ENCODE measurements around the gene ATAD5. TPM values are rescaled to one million over a fixed set of nuclear protein-coding genes. Genes with fewer than 3 reads are reported as not detected.
A peak's percentile ranks its signal among the peaks of the same experiment; 100 is the strongest.

Gene ATAD5
- total and polyA plus RNA-seq, 2 of the 4 experiments (the other 2 are of a cell fraction), result 1.0 to 1.3 TPM

- H3K79me1 ChIP-seq (ENCODE audit: low read depth in 1 of 2, low read length in 2 of 2), result peaks cover 19 to 34% of the 10 kb centered on the region in 2 experiments
- H2BK20ac ChIP-seq (ENCODE audit: low read depth, low read length), result no peak within 1 kb of the TSS
- POLR2A ChIA-PET (ENCODE audit: unreplicated experiment), result interaction anchor here (0.6 kb wide), 1 partner anchor 288 kb away, joined by 5 read pairs; no protein-coding TSS in a partner anchor
- peak within 1 kb of the TSS; percentile 84 for H4K5ac ChIP-seq (ENCODE audit: low read depth, low read length)
- peak within 1 kb of the TSS; percentile 80 for H2AK9ac ChIP-seq (replicated peaks; ENCODE audit: low read depth, low read length, poor library complexity)
- dilution Hi-C loops (cut with HindIII; ENCODE audit: low sequenced_read_pairs, unreplicated experiment), result no loop called here
- 1% methylated on average over 24 of the region's 47 CpGs; no CpG with 5 or more reads in 1 of the 2 experiments for WGBS, 2 experiments (ENCODE audit: extremely low coverage in 2 of 2, insufficient read length in 1 of 2)
- H3K27me3 ChIP-seq (ENCODE audit: control insufficient read depth, insufficient read depth, low read length), result no peaks in the 10 kb centered on the region
- CTCF ChIA-PET, result interaction anchor here (0.6 kb wide), 1 partner anchor 8 kb away, joined by 3 read pairs; no protein-coding TSS in a partner anchor
- H2AK5ac ChIP-seq (ENCODE audit: low read depth, low read length), result peak within 1 kb of the TSS; percentile 3; the same call in 1 of the 2 replicates
- in situ Hi-C loops (cut with MboI; ENCODE audit: low sequenced_read_pairs), result no loop called here
- peak within 1 kb of the TSS; percentile 95 for H3K23ac ChIP-seq (ENCODE audit: low read depth, low read length)
- DNase-seq (peak; percentile 92), ATAC-seq (ENCODE audit: low read depth) (peak; percentile 99)
- H3K56ac ChIP-seq (ENCODE audit: extremely low read depth, insufficient read depth, low read length), result peak within 1 kb of the TSS; percentile 60
- peak within 1 kb of the TSS; percentile 94 for H3K4ac ChIP-seq (ENCODE audit: low read depth, low read length)
- peak within 1 kb of the TSS; percentile 98 for H2AFZ ChIP-seq (replicated peaks; ENCODE audit: low read length, poor library complexity)
- no TSS peak for BruUV-seq (replicated peaks)
- H3K9ac ChIP-seq (ENCODE audit: low read depth, low read length), result peak within 1 kb of the TSS; percentile 84
- H3K18ac ChIP-seq (ENCODE audit: low read depth, low read length), result peak within 1 kb of the TSS; percentile 21
- H3K4me3 ChIP-seq (ENCODE audit: insufficient read depth, low read depth, low read length), result peak within 1 kb of the TSS; percentile 71
- H4K20me1 ChIP-seq (ENCODE audit: insufficient read depth, low read length), result no peaks in the 10 kb centered on the region
- H2BK120ac ChIP-seq (ENCODE audit: low read depth, low read length), result peak within 1 kb of the TSS; percentile 68
- peaks cover 4% of the 10 kb centered on the region; the same call in 1 of the 2 replicates for H3K4me1 ChIP-seq (ENCODE audit: control insufficient read depth, insufficient read depth, low read length)
- peak within 1 kb of the TSS; percentile 71 for H4K91ac ChIP-seq (ENCODE audit: insufficient read depth, low read depth, low read length)
- 0 out of 2 replicates have a peak, but pooled peaks cover 2% of the 10 kb centered on the region for H3K36me3 ChIP-seq (ENCODE audit: control insufficient read depth, insufficient read depth, low read length)
- peak within 1 kb of the TSS; percentile 79 for H2BK5ac ChIP-seq (ENCODE audit: low read depth, low read length, poor library complexity, severe bottlenecking)
- intact Hi-C loops (cut with micrococcal nuclease), result loop anchor here (2.0 to 5.0 kb wide), 3 partner anchors 64 to 311 kb away; partner anchors contain the start of gene RNF135
- H2BK15ac ChIP-seq (ENCODE audit: low read depth, low read length), result peak within 1 kb of the TSS; percentile 52; the same call in 1 of the 3 replicates
- TF ChIP-seq RAD21 (IDR thresholded peaks at IDR 0.05; ENCODE audit: low read length), result peak; percentile 40
- TF ChIP-seq MAZ (IDR thresholded peaks at IDR 0.05; ENCODE audit: borderline replicate concordance, low read depth, low read length), result peak; percentile 72; the same call in 1 of the 2 replicates
- peak; percentile 81 for TF ChIP-seq POLR2A (IDR thresholded peaks at IDR 0.05; ENCODE audit: low read depth, low read length)
- TF ChIP-seq CEBPB (IDR thresholded peaks at IDR 0.05; ENCODE audit: low read depth, low read length), result no peak
- peak within 1 kb of the TSS; percentile 79 for H3K27ac ChIP-seq (ENCODE audit: insufficient read depth, low read length)
- no peaks in the 10 kb centered on the region for H3K9me1 ChIP-seq (ENCODE audit: insufficient read depth, low read length)
- H3K9me3 ChIP-seq (ENCODE audit: control insufficient read depth, insufficient read depth, low read length), result no peaks in the 10 kb centered on the region
- peak within 1 kb of the TSS; percentile 98 for H3K14ac ChIP-seq (replicated peaks; ENCODE audit: low read depth, low read length)
- H3K4me2 ChIP-seq (ENCODE audit: low read depth, low read length), result peak within 1 kb of the TSS; percentile 97
- peak within 1 kb of the TSS; percentile 84 to 98 for H4K8ac ChIP-seq (ENCODE audit: low read depth in 2 of 2, low read length in 2 of 2)
Measured at GRCh38 chr17:30906101-30906911, 74.5 kb downstream of the ATAD5 start, which contains the start of gene TEFM. Gene TEFM, minus strand, starts transcription at chr17:30906238. Its CDS starts 40 bp downstream, at chr17:30906198.
